Ishikawa (cell line): ENCODE data around the gene RARB.

Experiments used
- CEBPB ChIP-seq: IDR thresholded peaks from 2 replicates; pipeline ENCODE4 v1.6.1; 2012
- CREB1 ChIP-seq: IDR thresholded peaks from 2 replicates; pipeline ENCODE4 v1.6.1; 2012; ENCODE audit warnings: low read depth
- EGR1 ChIP-seq: IDR thresholded peaks from 2 replicates; pipeline ENCODE4 v1.6.1; 2012
- EP300 ChIP-seq: IDR thresholded peaks from 2 replicates; pipeline ENCODE4 v1.6.1; 2012; ENCODE audit warnings: borderline replicate concordance
- FOXM1 ChIP-seq: IDR thresholded peaks from 2 replicates; pipeline ENCODE4 v1.6.1; 2012; ENCODE audit warnings: low read depth, borderline replicate concordance
- NFIC ChIP-seq: IDR thresholded peaks from 2 replicates; pipeline ENCODE4 v1.6.1; 2012
- RAD21 ChIP-seq: IDR thresholded peaks from 2 replicates; pipeline ENCODE4 v1.6.1; 2012; ENCODE audit warnings: low read depth
- TAF1 ChIP-seq: IDR thresholded peaks from 2 replicates; pipeline ENCODE4 v1.6.1; 2012; ENCODE audit warnings: low read depth, mild to moderate bottlenecking
- TCF12 ChIP-seq: IDR thresholded peaks from 2 replicates; pipeline ENCODE4 v1.6.1; 2012; ENCODE audit warnings: low read depth
- YY1 ChIP-seq: IDR thresholded peaks from 2 replicates; pipeline ENCODE4 v1.6.1; 2012; ENCODE audit warnings: low read depth
- TF ChIP-seq, protein P1 (sequence below): IDR thresholded peaks from 2 replicates; pipeline ENCODE4 v1.6.1; 2012
- TF ChIP-seq, protein P2 (sequence below): IDR thresholded peaks from 2 replicates; pipeline ENCODE4 v1.6.1; 2012
- TF ChIP-seq, protein P3 (sequence below): IDR thresholded peaks from 2 replicates; pipeline ENCODE4 v1.6.1; 2012; ENCODE audit warnings: low read depth, mild to moderate bottlenecking

DNA sequence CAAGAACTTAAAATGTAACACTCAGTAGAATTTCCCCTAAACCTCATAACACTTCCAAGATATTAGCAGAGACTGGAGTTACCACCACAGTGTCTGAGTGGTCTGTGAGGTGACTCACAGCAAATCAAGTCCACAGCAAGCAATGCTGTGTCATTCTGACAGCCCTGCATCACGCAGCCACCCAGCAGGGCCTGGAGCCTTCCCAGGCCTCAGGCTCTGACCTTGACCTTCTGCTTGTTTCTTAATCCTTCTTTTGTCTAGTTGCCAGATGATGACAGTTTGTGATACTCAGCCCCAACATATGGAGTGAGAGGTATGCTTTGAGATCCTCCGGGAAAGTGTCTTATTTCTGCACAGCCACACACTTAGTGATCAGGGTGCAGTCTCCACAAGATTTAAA, 154.2 kb downstream of the RARB start:
- TF ChIP-seq YY1 (no peak), TAF1 (no peak), EP300 (no peak), TCF12 (no peak), CREB1 (no peak), EGR1 (no peak), NFIC (no peak), RAD21 (no peak), FOXM1 (no peak), CEBPB (no peak)
- TF ChIP-seq, protein P1, sequence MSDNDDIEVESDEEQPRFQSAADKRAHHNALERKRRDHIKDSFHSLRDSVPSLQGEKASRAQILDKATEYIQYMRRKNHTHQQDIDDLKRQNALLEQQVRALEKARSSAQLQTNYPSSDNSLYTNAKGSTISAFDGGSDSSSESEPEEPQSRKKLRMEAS = no peak
- TF ChIP-seq, protein P2, sequence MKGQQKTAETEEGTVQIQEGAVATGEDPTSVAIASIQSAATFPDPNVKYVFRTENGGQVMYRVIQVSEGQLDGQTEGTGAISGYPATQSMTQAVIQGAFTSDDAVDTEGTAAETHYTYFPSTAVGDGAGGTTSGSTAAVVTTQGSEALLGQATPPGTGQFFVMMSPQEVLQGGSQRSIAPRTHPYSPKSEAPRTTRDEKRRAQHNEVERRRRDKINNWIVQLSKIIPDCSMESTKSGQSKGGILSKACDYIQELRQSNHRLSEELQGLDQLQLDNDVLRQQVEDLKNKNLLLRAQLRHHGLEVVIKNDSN = no peak
- TF ChIP-seq, protein P3, sequence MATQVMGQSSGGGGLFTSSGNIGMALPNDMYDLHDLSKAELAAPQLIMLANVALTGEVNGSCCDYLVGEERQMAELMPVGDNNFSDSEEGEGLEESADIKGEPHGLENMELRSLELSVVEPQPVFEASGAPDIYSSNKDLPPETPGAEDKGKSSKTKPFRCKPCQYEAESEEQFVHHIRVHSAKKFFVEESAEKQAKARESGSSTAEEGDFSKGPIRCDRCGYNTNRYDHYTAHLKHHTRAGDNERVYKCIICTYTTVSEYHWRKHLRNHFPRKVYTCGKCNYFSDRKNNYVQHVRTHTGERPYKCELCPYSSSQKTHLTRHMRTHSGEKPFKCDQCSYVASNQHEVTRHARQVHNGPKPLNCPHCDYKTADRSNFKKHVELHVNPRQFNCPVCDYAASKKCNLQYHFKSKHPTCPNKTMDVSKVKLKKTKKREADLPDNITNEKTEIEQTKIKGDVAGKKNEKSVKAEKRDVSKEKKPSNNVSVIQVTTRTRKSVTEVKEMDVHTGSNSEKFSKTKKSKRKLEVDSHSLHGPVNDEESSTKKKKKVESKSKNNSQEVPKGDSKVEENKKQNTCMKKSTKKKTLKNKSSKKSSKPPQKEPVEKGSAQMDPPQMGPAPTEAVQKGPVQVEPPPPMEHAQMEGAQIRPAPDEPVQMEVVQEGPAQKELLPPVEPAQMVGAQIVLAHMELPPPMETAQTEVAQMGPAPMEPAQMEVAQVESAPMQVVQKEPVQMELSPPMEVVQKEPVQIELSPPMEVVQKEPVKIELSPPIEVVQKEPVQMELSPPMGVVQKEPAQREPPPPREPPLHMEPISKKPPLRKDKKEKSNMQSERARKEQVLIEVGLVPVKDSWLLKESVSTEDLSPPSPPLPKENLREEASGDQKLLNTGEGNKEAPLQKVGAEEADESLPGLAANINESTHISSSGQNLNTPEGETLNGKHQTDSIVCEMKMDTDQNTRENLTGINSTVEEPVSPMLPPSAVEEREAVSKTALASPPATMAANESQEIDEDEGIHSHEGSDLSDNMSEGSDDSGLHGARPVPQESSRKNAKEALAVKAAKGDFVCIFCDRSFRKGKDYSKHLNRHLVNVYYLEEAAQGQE = no peak
